Neural progenitor cell (in vitro differentiated cells): ENCODE results near the gene CENPM. TPM values are rescaled to one million over a fixed set of nuclear protein-coding genes. Genes with fewer than 3 reads are reported as not detected.

Experiments used
- DNase-seq: peaks from one replicate; pipeline ENCODE4 v3.0.0-alpha.2; 2016; ENCODE audit warnings: low spot score
- H2AFZ ChIP-seq: fragments of 200-600 bp; sonication (generic); replicated peaks from 2 replicates; pipeline ENCODE4 v1.6.1; 2016; ENCODE audit warnings: antibody characterized with exemption
- H3F3A ChIP-seq: fragments of 200-600 bp; sonication (generic); 2 replicates; pipeline ENCODE4 v1.6.1; 2016; ENCODE audit warnings: antibody characterized with exemption, low read depth
- H3K27ac ChIP-seq: fragments of 200-600 bp; sonication (generic); 2 replicates; pipeline ENCODE4 v1.5.1; 2016; ENCODE audit warnings: mild to moderate bottlenecking
- H3K27me3 ChIP-seq: fragments of 200-600 bp; sonication (generic); 2 replicates; pipeline ENCODE4 v1.6.1; 2016; ENCODE audit warnings: mild to moderate bottlenecking, moderate library complexity
- H3K36me3 ChIP-seq: fragments of 200-600 bp; sonication (generic); 2 replicates; pipeline ENCODE4 v1.5.1; 2016
- H3K4me1 ChIP-seq: fragments of 200-600 bp; sonication (generic); 2 replicates; pipeline ENCODE4 v1.6.1; 2016; ENCODE audit warnings: mixed run types
- H3K4me2 ChIP-seq: fragments of 200-600 bp; sonication (generic); 2 replicates; pipeline ENCODE4 v1.6.1; 2016
- H3K4me3 ChIP-seq: fragments of 200-600 bp; sonication (generic); 2 replicates; pipeline ENCODE4 v1.5.1; 2016
- H3K79me2 ChIP-seq: fragments of 200-600 bp; sonication (generic); 2 replicates; pipeline ENCODE4 v1.6.1; 2016; ENCODE audit warnings: low read depth
- H3K9ac ChIP-seq: fragments of 200-600 bp; sonication (generic); 2 replicates; pipeline ENCODE4 v1.6.1; 2016
- H3K9me3 ChIP-seq: fragments of 200-600 bp; sonication (generic); 2 replicates; pipeline ENCODE4 v1.5.1; 2016; ENCODE audit warnings: low read depth
- H4K20me1 ChIP-seq: fragments of 200-600 bp; sonication (generic); 2 replicates; pipeline ENCODE4 v1.6.1; 2016; ENCODE audit warnings: low read depth
- H3K27ac Mint-ChIP-seq: 3 replicates; pipeline ENCODE4 v1.8.0; 2021; ENCODE audit warnings: mixed read lengths
- H3K27me3 Mint-ChIP-seq: 2 replicates; pipeline ENCODE4 v1.8.0; 2022; ENCODE audit warnings: low read depth, mild to moderate bottlenecking, inconsistent platforms, moderate library complexity, mixed read lengths; ENCODE audit not compliant: insufficient read depth
- H3K36me3 Mint-ChIP-seq: 3 replicates; pipeline ENCODE4 v1.8.0; 2021; ENCODE audit warnings: mixed read lengths
- H3K4me1 Mint-ChIP-seq: 3 replicates; pipeline ENCODE4 v1.8.0; 2021; ENCODE audit warnings: mixed read lengths
- H3K4me3 Mint-ChIP-seq: 3 replicates; pipeline ENCODE4 v1.8.0; 2021; ENCODE audit warnings: mild to moderate bottlenecking, moderate library complexity, mixed read lengths
- H3K9me3 Mint-ChIP-seq: 3 replicates; pipeline ENCODE4 v1.8.0; 2020; ENCODE audit warnings: mixed read lengths
- EZH2 ChIP-seq: fragments of 200-600 bp; sonication (generic); IDR thresholded peaks from 2 replicates; pipeline ENCODE4 v1.6.1; 2017; ENCODE audit warnings: antibody characterized with exemption, mild to moderate bottlenecking, moderate library complexity
- EZH2phosphoT487 ChIP-seq: fragments of 200-600 bp; sonication (generic); IDR thresholded peaks from 2 replicates; pipeline ENCODE4 v1.6.1; 2017; ENCODE audit warnings: antibody characterized with exemption
- total RNA-seq: library from RNA; depleted of rRNA; stranded (reverse); fragments of >200 nt; gene quantifications from 2 replicates; pipeline ENCODE4 v1.2.3, GENCODE V29; 2015; ENCODE audit warnings: low replicate concordance
- TF ChIP-seq, protein P1 (sequence below): fragments of 200-600 bp; sonication (generic); IDR thresholded peaks from 2 replicates; pipeline ENCODE4 v1.5.1; 2017; ENCODE audit warnings: antibody characterized with exemption, mild to moderate bottlenecking

CENPM gene
- total RNA-seq, 1 donor from 2014 or later, result 20.2 TPM

DNA sequence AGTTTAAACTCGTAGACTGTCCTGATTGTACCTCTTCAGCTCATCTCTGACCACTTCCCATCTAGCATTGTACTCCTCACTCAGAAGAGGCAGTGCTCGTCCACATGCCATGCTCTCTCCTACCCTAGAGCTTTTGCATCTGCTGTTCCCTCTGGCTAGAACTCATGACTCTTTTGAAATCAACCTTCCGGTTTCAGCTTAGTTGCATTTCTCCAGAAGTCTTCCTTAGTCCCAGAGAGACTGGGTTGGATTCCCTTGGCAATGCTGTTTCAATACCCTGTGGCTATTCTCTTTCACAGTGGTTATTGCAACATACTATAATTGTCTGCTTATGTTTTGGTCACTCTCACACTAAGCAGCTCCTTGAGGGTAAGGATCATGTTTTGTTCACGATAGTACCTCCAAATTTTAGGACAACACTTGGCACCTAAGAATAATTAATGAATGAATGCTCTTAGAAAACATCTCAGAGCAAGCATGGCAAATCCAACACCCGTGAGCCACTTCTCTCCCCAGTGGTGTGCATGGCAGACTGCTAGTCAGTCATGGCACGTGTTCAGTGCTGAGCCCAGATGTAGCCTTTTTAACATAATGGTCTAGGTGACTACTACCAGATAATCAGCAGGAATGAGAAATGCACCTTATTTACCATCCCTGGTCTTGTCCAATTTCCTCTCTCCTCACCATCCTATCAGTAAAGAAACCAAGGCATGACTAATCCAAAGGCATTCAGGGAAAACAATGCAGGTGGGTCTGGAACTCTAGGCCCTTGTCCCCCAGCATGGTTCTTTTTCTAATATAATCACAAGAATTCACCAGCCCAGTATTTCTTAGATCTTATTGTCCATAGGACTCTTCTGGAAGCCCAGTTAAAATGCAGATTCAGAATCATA is 36.8 kb upstream of the CENPM start:
- no peaks in the 10 kb centered on the region for H3K36me3 ChIP-seq

GRCh38 chr22:41982865-41983264 is 35.9 kb upstream of the CENPM start:
- Histone ChIP-seq H3K4me2 (no peak overlapping the region), H3K27ac (no peak overlapping the region), H3K9me3 (no peaks in the 10 kb centered on the region), H3F3A (no peaks in the 10 kb centered on the region), H2AFZ (no peak overlapping the region), H3K4me1 (no peaks in the 10 kb centered on the region), H3K27me3 (peaks cover 7% of the 10 kb centered on the region), H3K9ac (no peak overlapping the region), H3K36me3 (no peaks in the 10 kb centered on the region), H4K20me1 (peaks cover 3% of the 10 kb centered on the region), H3K79me2 (no peaks in the 10 kb centered on the region), H3K4me3 (no peak overlapping the region)
- Mint-ChIP-seq H3K27ac (no peak overlapping the region), H3K36me3 (peaks cover 18% of the 10 kb centered on the region), H3K4me1 (peaks cover 14% of the 10 kb centered on the region), H3K27me3 (peaks cover 6% of the 10 kb centered on the region), H3K9me3 (no peaks in the 10 kb centered on the region), H3K4me3 (no peak overlapping the region)
- no peak for DNase-seq
- no peak for TF ChIP-seq EZH2
- TF ChIP-seq, protein P1, sequence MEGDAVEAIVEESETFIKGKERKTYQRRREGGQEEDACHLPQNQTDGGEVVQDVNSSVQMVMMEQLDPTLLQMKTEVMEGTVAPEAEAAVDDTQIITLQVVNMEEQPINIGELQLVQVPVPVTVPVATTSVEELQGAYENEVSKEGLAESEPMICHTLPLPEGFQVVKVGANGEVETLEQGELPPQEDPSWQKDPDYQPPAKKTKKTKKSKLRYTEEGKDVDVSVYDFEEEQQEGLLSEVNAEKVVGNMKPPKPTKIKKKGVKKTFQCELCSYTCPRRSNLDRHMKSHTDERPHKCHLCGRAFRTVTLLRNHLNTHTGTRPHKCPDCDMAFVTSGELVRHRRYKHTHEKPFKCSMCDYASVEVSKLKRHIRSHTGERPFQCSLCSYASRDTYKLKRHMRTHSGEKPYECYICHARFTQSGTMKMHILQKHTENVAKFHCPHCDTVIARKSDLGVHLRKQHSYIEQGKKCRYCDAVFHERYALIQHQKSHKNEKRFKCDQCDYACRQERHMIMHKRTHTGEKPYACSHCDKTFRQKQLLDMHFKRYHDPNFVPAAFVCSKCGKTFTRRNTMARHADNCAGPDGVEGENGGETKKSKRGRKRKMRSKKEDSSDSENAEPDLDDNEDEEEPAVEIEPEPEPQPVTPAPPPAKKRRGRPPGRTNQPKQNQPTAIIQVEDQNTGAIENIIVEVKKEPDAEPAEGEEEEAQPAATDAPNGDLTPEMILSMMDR, result no peak
- TF ChIP-seq EZH2phosphoT487, result no peak

More for the DNA sequence above, 36.8 kb upstream of the CENPM start:
- TF ChIP-seq, protein P1, result no peak
- TF ChIP-seq EZH2phosphoT487, result no peak
- Histone ChIP-seq H3K27me3 (no peaks in the 10 kb centered on the region), H3K9me3 (no peaks in the 10 kb centered on the region), H3K79me2 (no peaks in the 10 kb centered on the region), H3F3A (no peaks in the 10 kb centered on the region), H3K9ac (no peak overlapping the region), H3K4me1 (no peaks in the 10 kb centered on the region), H3K4me2 (no peak overlapping the region), H3K4me3 (no peak overlapping the region), H3K27ac (no peak overlapping the region), H4K20me1 (no peaks in the 10 kb centered on the region), H2AFZ (no peak overlapping the region)
- H3K4me3 Mint-ChIP-seq, result no peak overlapping the region
- peaks cover 23% of the 10 kb centered on the region for H3K36me3 Mint-ChIP-seq
- H3K27ac Mint-ChIP-seq, result no peak overlapping the region
- no peak for DNase-seq
- H3K27me3 Mint-ChIP-seq, result no peaks in the 10 kb centered on the region
- peaks cover 9% of the 10 kb centered on the region for H3K4me1 Mint-ChIP-seq
- no peaks in the 10 kb centered on the region for H3K9me3 Mint-ChIP-seq

DNA sequence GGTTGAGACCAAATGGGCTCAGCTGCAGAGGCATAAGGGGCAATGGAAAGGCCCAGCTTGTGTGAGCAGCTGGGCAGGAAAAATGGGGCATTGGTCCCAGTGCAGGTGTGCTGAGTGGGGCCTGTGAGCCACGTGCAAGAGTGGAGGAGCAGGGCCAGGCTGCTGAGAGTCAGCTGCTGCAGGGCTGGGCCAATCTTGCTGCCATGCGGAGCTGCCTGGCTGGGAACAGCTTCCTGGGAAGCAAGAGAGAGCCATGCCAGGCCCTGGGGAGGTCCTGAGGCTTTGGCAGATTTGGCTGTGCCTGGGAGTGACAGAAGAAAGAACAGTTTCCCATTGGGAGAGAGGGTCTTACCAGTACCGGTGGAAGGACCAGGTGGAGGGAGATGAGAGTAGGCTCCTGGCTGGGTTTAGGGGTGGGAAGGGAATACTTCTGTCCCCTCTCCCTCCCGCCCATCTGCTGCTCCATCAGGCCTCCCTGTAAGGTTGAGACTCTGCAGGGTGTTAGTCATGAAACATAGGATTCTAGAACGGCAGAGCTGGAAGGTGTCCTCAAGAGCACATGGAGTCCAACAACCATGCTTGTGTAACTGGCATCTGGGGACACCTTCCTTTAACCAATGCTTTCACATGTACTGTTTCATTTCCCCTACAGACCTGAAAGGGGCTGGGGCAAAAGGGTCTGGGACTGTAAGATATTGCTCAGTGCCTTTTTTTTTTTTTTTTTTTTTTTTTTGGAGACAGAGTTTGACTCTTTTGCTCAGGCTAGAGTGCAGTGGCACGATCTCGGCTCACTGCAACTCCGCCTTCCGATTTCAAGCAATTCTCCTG is 32.7 kb upstream of the CENPM start:
- peaks cover 17% of the 10 kb centered on the region for H3K27me3 Mint-ChIP-seq
- H2AFZ ChIP-seq, result no peak overlapping the region
- H3K4me3 Mint-ChIP-seq, result no peak overlapping the region
- no peak for TF ChIP-seq EZH2
- TF ChIP-seq, protein P1, result no peak
- TF ChIP-seq EZH2phosphoT487, result no peak
- H3K27ac Mint-ChIP-seq, result no peak overlapping the region
- H3K79me2 ChIP-seq, result no peaks in the 10 kb centered on the region
- no peak overlapping the region for H3K27ac ChIP-seq
- H3K9me3 ChIP-seq, result no peaks in the 10 kb centered on the region
- peaks cover 4% of the 10 kb centered on the region for H4K20me1 ChIP-seq
- peaks cover 31% of the 10 kb centered on the region for H3K4me1 Mint-ChIP-seq
- H3K4me1 ChIP-seq, result peaks cover 10% of the 10 kb centered on the region
- peaks cover 38% of the 10 kb centered on the region for H3K27me3 ChIP-seq
- no peak overlapping the region for H3K9ac ChIP-seq
- H3K36me3 Mint-ChIP-seq, result peaks cover 7% of the 10 kb centered on the region
- H3K36me3 ChIP-seq, result no peaks in the 10 kb centered on the region
- peaks cover 15% of the 10 kb centered on the region for H3F3A ChIP-seq
- H3K9me3 Mint-ChIP-seq, result peaks cover 3% of the 10 kb centered on the region
- DNase-seq, result no peak
- H3K4me2 ChIP-seq, result no peak overlapping the region
- H3K4me3 ChIP-seq, result no peak overlapping the region
